ENCODE measurements around the gene ETV6. TPM values are rescaled to one million over a fixed set of nuclear protein-coding genes. Genes with fewer than 3 reads are reported as not detected.

ETV6 gene
- total RNA-seq, 1 experiment from 2014 or later, result 89.1 TPM

DNA sequence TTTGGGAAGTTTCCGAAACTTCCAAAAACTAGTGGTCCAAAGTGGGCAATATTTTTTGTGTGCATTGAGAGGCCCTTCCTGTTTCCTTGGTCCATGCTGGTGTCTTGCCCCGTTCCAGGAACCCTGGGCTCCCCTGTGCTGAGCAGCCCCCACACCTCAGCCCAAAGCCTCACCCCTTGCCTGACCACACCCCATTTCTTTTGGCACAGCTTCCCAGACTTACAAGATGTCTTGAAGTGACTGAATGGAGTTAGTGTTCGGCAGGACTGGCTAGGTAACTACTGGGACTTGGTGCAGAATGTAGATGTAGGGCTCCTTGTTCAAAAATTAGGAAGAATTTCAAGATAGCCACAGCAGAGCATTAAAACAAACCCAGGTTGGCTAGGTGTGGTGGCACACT lies 68.6 kb downstream of the ETV6 start:
- BruUV-seq (replicated peaks), result no TSS peak
- TF ChIP-seq, protein P1, sequence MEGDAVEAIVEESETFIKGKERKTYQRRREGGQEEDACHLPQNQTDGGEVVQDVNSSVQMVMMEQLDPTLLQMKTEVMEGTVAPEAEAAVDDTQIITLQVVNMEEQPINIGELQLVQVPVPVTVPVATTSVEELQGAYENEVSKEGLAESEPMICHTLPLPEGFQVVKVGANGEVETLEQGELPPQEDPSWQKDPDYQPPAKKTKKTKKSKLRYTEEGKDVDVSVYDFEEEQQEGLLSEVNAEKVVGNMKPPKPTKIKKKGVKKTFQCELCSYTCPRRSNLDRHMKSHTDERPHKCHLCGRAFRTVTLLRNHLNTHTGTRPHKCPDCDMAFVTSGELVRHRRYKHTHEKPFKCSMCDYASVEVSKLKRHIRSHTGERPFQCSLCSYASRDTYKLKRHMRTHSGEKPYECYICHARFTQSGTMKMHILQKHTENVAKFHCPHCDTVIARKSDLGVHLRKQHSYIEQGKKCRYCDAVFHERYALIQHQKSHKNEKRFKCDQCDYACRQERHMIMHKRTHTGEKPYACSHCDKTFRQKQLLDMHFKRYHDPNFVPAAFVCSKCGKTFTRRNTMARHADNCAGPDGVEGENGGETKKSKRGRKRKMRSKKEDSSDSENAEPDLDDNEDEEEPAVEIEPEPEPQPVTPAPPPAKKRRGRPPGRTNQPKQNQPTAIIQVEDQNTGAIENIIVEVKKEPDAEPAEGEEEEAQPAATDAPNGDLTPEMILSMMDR (IDR thresholded peaks at IDR 0.05; ENCODE audit: unreplicated experiment), result no peak
- Mint-ChIP-seq H3K9me3 (ENCODE audit: low read depth, unreplicated experiment) (no peaks in the 10 kb centered on the region), H3K4me1 (ENCODE audit: low read depth, unreplicated experiment) (peaks cover 38% of the 10 kb centered on the region), H3K36me3 (ENCODE audit: insufficient read depth, unreplicated experiment) (peaks cover 23% of the 10 kb centered on the region), H3K27ac (ENCODE audit: unreplicated experiment) (peak overlapping the region; percentile 32), H3K27me3 (ENCODE audit: unreplicated experiment) (no peaks in the 10 kb centered on the region), H3K4me3 (ENCODE audit: low read depth, unreplicated experiment) (no peak overlapping the region)
- intact Hi-C loops (cut with micrococcal nuclease; ENCODE audit: unreplicated experiment), result no loop called here
- DNase-seq, result no peak
- CTCF ChIA-PET, result interaction anchor here (0.6 to 0.9 kb wide), 2 partner anchors 11 to 91 kb away, joined by 3 read pairs; no protein-coding TSS in a partner anchor

DNA sequence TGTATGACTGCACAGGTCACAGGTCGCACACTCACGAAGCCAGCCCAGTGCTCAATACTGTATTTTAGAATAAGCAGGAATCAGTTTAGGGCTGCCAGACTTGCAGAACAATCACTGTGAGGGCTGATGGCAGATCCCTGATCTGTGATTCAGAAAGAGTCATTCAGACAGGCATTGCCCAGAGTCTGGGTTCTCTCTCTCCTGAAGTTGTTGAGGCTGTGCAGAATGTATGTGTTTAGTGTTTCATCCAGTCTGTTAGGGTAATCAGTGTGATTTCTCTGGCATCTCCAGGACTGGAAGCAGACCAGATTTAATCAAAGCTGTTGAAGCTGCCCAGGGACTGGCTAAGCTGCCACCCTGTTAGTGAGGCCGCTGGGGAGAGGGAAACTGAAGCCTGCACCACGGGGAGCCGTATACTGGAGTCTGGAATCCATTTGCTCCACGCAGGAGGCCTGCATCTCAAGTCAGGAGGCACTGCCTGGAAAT lies 69.3 kb downstream of the ETV6 start:
- DNase-seq, result no peak
- Mint-ChIP-seq H3K9me3 (ENCODE audit: low read depth, unreplicated experiment) (no peaks in the 10 kb centered on the region), H3K27ac (ENCODE audit: unreplicated experiment) (peak overlapping the region; percentile 72), H3K4me1 (ENCODE audit: low read depth, unreplicated experiment) (peaks cover 45% of the 10 kb centered on the region), H3K4me3 (ENCODE audit: low read depth, unreplicated experiment) (no peak overlapping the region), H3K27me3 (ENCODE audit: unreplicated experiment) (no peaks in the 10 kb centered on the region), H3K36me3 (ENCODE audit: insufficient read depth, unreplicated experiment) (peaks cover 27% of the 10 kb centered on the region)
- intact Hi-C loops (cut with micrococcal nuclease; ENCODE audit: unreplicated experiment), result no loop called here
- TF ChIP-seq, protein P1 (IDR thresholded peaks at IDR 0.05; ENCODE audit: unreplicated experiment), result no peak
- BruUV-seq (replicated peaks), result no TSS peak
- CTCF ChIA-PET, result no interaction called here

DNA sequence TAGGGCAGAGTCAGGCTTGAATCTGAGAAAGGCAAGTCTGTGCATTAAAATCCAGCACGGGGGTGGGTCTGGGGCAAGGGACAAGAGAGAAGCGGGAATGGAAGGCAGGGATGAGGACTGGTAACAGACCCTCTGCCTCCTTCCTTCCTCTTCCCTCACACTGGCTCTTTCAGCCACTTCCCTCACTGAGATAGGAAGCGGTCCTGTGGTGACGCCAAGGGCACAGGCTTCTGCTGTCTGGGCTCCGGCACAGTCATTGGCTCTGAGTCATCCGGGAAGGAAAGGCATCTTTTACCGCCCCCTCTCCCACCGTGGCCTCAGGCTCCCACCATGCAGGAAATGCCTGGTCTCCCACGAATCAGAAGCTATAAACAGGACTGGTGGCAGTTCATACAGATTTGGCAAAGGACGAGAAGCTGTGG lies 70.2 kb downstream of the ETV6 start:
- no peaks in the 10 kb centered on the region for H3K9me3 Mint-ChIP-seq (ENCODE audit: low read depth, unreplicated experiment)
- peak overlapping the region; percentile 72 for H3K27ac Mint-ChIP-seq (ENCODE audit: unreplicated experiment)
- DNase-seq, result peak; percentile 40
- no peaks in the 10 kb centered on the region for H3K27me3 Mint-ChIP-seq (ENCODE audit: unreplicated experiment)
- no TSS peak for BruUV-seq (replicated peaks)
- peak overlapping the region; percentile 18 for H3K4me3 Mint-ChIP-seq (ENCODE audit: low read depth, unreplicated experiment)
- CTCF ChIA-PET, result no interaction called here
- TF ChIP-seq, protein P1 (IDR thresholded peaks at IDR 0.05; ENCODE audit: unreplicated experiment), result no peak
- H3K4me1 Mint-ChIP-seq (ENCODE audit: low read depth, unreplicated experiment), result peaks cover 54% of the 10 kb centered on the region
- peaks cover 29% of the 10 kb centered on the region for H3K36me3 Mint-ChIP-seq (ENCODE audit: insufficient read depth, unreplicated experiment)
- intact Hi-C loops (cut with micrococcal nuclease; ENCODE audit: unreplicated experiment), result no loop called here

DNA sequence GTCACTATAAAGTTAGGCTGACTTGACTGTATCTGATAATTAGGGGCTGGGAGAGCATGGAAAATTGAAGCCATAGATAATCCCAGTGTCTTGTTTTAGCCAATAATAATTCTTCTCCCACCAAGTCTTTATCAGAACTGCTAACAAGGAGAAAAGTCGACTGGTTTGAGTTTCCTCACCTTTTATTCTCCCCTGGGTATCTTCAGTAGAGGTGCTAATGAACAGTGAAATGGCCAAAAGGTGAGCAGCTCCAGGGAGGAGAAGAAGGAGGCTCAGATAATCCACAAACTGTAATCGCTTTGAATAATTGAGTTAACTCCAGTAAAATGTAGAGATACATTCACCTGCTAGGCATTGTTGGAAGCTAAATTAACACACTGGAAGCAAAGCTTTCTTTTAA lies 72.6 kb downstream of the ETV6 start:
- TF ChIP-seq, protein P1 (IDR thresholded peaks at IDR 0.05; ENCODE audit: unreplicated experiment), result no peak
- no peaks in the 10 kb centered on the region for H3K27me3 Mint-ChIP-seq (ENCODE audit: unreplicated experiment)
- DNase-seq, result no peak
- no peak overlapping the region for H3K27ac Mint-ChIP-seq (ENCODE audit: unreplicated experiment)
- intact Hi-C loops (cut with micrococcal nuclease; ENCODE audit: unreplicated experiment), result no loop called here
- H3K36me3 Mint-ChIP-seq (ENCODE audit: insufficient read depth, unreplicated experiment), result peaks cover 33% of the 10 kb centered on the region
- peaks cover 63% of the 10 kb centered on the region for H3K4me1 Mint-ChIP-seq (ENCODE audit: low read depth, unreplicated experiment)
- no peaks in the 10 kb centered on the region for H3K9me3 Mint-ChIP-seq (ENCODE audit: low read depth, unreplicated experiment)
- no TSS peak for BruUV-seq (replicated peaks)
- CTCF ChIA-PET, result no interaction called here
- no peak overlapping the region for H3K4me3 Mint-ChIP-seq (ENCODE audit: low read depth, unreplicated experiment)

Measured in Calu3 (cell line).